IPS-15b (cell line): ENCODE results near the gene NUMBL.

Experiments
- H3K27me3 ChIP-seq: one replicate; pipeline ENCODE4 v1.6.1; 2013; ENCODE audit warnings: low read length; ENCODE audit not compliant: control insufficient read depth, insufficient read depth
- H3K36me3 ChIP-seq: one replicate; pipeline ENCODE4 v1.6.1; 2013; ENCODE audit warnings: low read length; ENCODE audit not compliant: control insufficient read depth, insufficient read depth
- H3K4me1 ChIP-seq: one replicate; pipeline ENCODE4 v1.6.1; 2013; ENCODE audit warnings: mild to moderate bottlenecking, low read length; ENCODE audit not compliant: control insufficient read depth, insufficient read depth
- H3K4me3 ChIP-seq: one replicate; pipeline ENCODE4 v1.5.1; 2013; ENCODE audit warnings: low read depth, low read length
- H3K9ac ChIP-seq: one replicate; pipeline ENCODE4 v1.6.1; 2013; ENCODE audit warnings: low read depth, mild to moderate bottlenecking, low read length
- H3K9me3 ChIP-seq: one replicate; pipeline ENCODE4 v1.6.1; 2013; ENCODE audit warnings: mild to moderate bottlenecking, low read length; ENCODE audit not compliant: control insufficient read depth, insufficient read depth

Gene NUMBL

GRCh38 chr19:40620161-40620485 lies 70.3 kb downstream of the NUMBL start:
- Histone ChIP-seq H3K36me3 (peaks cover 10% of the 10 kb centered on the region), H3K9ac (no peak overlapping the region)

DNA sequence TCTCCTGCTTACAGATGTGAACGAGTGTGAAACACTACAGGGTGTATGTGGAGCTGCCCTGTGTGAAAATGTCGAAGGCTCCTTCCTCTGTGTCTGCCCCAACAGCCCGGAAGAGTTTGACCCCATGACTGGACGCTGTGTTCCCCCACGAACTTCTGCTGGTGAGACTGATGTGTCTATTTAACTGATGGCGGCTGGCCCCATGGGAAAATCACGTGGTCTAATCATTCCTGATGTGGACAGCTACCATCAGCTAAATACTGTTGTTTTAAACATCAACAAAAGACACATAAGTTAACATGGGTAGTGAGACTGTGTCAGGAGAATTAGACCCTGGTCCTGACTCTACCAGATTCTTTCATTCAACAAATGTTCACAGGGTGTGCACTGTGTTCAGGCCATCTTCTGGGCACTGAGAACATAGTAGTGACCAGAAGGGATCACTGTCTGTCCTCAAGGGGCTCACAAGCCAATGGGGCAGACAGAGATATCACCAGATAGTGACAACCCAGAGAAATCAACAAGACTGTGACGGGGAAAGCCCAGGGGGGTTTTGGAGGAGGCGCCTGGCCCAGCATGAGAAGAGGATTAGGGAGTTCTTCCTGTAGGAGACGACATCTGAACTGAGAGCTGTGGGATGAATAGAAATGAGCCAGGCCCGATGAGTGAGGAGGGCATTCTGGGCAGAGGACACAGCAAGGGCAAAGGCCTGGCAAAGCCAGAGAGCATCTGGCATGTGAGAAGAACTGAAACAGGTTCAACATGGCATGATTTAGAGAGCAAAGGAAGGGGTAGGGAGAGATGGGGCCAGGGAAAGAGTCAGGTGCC lies 70.9 kb downstream of the NUMBL start:
- peaks cover 10% of the 10 kb centered on the region for H3K36me3 ChIP-seq
- H3K9me3 ChIP-seq: no peaks in the 10 kb centered on the region
- H3K4me1 ChIP-seq: peaks cover 3% of the 10 kb centered on the region
- no peaks in the 10 kb centered on the region for H3K27me3 ChIP-seq
- H3K4me3 ChIP-seq: no peak overlapping the region
- H3K9ac ChIP-seq: no peak overlapping the region

More at GRCh38 chr19:40620161-40620485, 70.3 kb downstream of the NUMBL start:
- Histone ChIP-seq H3K4me1 (peaks cover 2% of the 10 kb centered on the region), H3K27me3 (no peaks in the 10 kb centered on the region), H3K9me3 (no peaks in the 10 kb centered on the region), H3K4me3 (no peak overlapping the region)

DNA sequence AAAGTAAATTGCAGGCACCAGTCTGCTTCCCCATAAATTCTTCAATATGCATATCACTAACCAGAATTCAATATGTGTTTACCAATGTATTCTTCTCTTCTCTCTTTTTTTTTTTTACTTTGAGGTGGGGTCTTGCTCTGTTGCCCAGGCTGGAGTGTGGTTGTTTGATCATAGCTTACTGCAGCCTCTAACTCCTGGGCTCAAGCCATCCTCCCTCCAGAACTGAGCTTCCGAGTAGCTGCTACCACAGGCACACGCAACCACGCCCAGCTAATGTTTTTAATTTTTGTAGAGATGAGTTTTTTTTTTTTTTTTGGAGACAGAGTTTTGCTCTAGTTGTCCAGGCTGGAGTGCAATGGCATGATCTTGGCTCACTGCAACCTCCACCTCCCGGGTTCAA lies 72.5 kb downstream of the NUMBL start:
- Histone ChIP-seq H3K36me3 (peaks cover 10% of the 10 kb centered on the region), H3K27me3 (no peaks in the 10 kb centered on the region), H3K4me1 (peaks cover 3% of the 10 kb centered on the region), H3K4me3 (no peak overlapping the region), H3K9ac (no peak overlapping the region), H3K9me3 (no peaks in the 10 kb centered on the region)

DNA sequence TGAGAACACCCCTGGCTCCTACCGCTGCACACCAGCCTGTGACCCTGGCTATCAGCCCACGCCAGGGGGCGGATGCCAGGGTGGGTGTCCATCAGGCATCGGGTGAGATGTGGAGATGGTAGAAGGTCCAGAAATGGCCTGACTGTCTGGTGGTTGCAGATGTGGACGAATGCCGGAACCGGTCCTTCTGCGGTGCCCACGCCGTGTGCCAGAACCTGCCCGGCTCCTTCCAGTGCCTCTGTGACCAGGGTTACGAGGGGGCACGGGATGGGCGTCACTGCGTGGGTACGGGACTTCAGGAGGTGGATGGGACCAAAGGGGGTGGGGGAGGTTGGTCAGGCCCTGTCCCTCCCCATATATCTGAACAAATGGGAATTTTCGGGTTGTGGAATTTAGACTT lies 73.5 kb downstream of the NUMBL start:
- Histone ChIP-seq H3K9ac (no peak overlapping the region), H3K4me1 (peaks cover 7% of the 10 kb centered on the region), H3K36me3 (peaks cover 8% of the 10 kb centered on the region), H3K27me3 (peaks cover 9% of the 10 kb centered on the region), H3K9me3 (no peaks in the 10 kb centered on the region), H3K4me3 (no peak overlapping the region)

DNA sequence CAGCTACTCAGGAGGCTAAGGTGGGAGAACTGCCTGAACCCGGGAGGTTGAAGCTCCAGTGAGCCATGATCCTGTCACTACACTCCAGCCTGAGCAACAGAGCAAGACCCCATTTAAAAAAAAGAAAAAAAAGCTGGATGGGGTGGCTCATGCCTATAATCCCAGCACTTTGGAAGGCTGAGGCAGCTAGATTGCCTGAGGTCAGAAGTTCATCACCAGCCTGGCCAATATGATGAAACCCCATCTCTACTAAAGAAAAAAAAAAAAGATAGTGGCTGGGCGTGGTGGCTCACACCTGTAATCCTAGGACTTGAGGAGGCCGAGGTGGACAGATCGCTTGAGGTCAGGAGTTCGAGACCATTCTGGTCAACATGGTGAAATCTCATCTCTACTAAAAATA lies 74.3 kb downstream of the NUMBL start:
- peaks cover 17% of the 10 kb centered on the region for H3K27me3 ChIP-seq
- no peak overlapping the region for H3K4me3 ChIP-seq
- H3K36me3 ChIP-seq: peaks cover 6% of the 10 kb centered on the region
- H3K9me3 ChIP-seq: no peaks in the 10 kb centered on the region
- no peak overlapping the region for H3K9ac ChIP-seq
- peaks cover 7% of the 10 kb centered on the region for H3K4me1 ChIP-seq
